GM21360 (cell line): ENCODE measurements around the gene ATP5ME.
"Not testable (repeated sequence)": the region's sequence is repeated elsewhere in the genome, so short reads cannot be mapped to it uniquely, and the experiment has no call there.

Experiments used
- ATAC-seq: cut with Tn5 transposase; IDR thresholded peaks from one replicate; pipeline ENCODE4 v1.9.1; 2021; ENCODE audit warnings: mild to moderate bottlenecking, moderate library complexity; ENCODE audit not compliant: unreplicated experiment

Gene ATP5ME

GRCh38 chr4:657338-657833 is 16.7 kb downstream of the ATP5ME start:
- ATAC-seq: no peak

- no peak for ATAC-seq
Observed at GRCh38 chr4:656436-657337, 17.4 kb downstream of the ATP5ME start.

- no peak for ATAC-seq
Observed at GRCh38 chr4:655464-656151, 18.5 kb downstream of the ATP5ME start.

GRCh38 chr4:654871-655463 is 19.1 kb downstream of the ATP5ME start:
- no peak for ATAC-seq

GRCh38 chr4:654503-654845 is 19.6 kb downstream of the ATP5ME start:
- ATAC-seq: no peak

GRCh38 chr4:653831-654502 is 20.1 kb downstream of the ATP5ME start:
- no peak for ATAC-seq

GRCh38 chr4:653080-653821 is 20.8 kb downstream of the ATP5ME start:
- no peak for ATAC-seq

GRCh38 chr4:651884-652642 is 22.0 kb downstream of the ATP5ME start:
- no peak for ATAC-seq

- no peak for ATAC-seq
Observed at GRCh38 chr4:650951-651883, 22.9 kb downstream of the ATP5ME start.

- no peak for ATAC-seq
Observed at GRCh38 chr4:650461-650860, 23.6 kb downstream of the ATP5ME start.

GRCh38 chr4:649751-650310 is 24.2 kb downstream of the ATP5ME start:
- no peak for ATAC-seq

- ATAC-seq: no peak
Observed at GRCh38 chr4:649293-649625, 24.8 kb downstream of the ATP5ME start.

GRCh38 chr4:648579-649292 is 25.3 kb downstream of the ATP5ME start:
- ATAC-seq: no peak

- no peak for ATAC-seq
Observed at GRCh38 chr4:647481-647880, 26.6 kb downstream of the ATP5ME start.

- ATAC-seq: no peak
Observed at GRCh38 chr4:646460-646859, 27.6 kb downstream of the ATP5ME start.

GRCh38 chr4:642366-642765 is 31.7 kb downstream of the ATP5ME start:
- not testable (repeated sequence) for ATAC-seq

GRCh38 chr4:637536-638280 is 36.4 kb downstream of the ATP5ME start:
- ATAC-seq: no peak
